SJCRH30 (cell line): ENCODE results near the gene SLC5A11. TPM values are rescaled to one million over a fixed set of nuclear protein-coding genes. Genes with fewer than 3 reads are reported as not detected.

Experiments
- DNase-seq, 2 experiments: peaks; one replicate each; pipeline ENCODE4 v3.0.0-alpha.2; 2015 to 2020
- H3K27ac ChIP-seq: fragments of 250-450 bp; sonication (Bioruptor Pico); 2 replicates; pipeline ENCODE4 v1.5.1; 2020; ENCODE audit warnings: mild to moderate bottlenecking, moderate library complexity
- H3K27me3 ChIP-seq: fragments of 250-450 bp; sonication (Bioruptor Pico); 2 replicates; pipeline ENCODE4 v1.5.1; 2020; ENCODE audit warnings: mild to moderate bottlenecking, moderate library complexity
- H3K36me3 ChIP-seq: fragments of 250-450 bp; sonication (Bioruptor Pico); 2 replicates; pipeline ENCODE4 v1.5.1; 2020; ENCODE audit warnings: mild to moderate bottlenecking, moderate library complexity
- H3K4me1 ChIP-seq: fragments of 250-450 bp; sonication (Bioruptor Pico); 2 replicates; pipeline ENCODE4 v1.5.1; 2020; ENCODE audit warnings: mild to moderate bottlenecking, moderate library complexity
- H3K4me3 ChIP-seq: fragments of 250-450 bp; sonication (Bioruptor Pico); 2 replicates; pipeline ENCODE4 v1.5.1; 2020; ENCODE audit warnings: mild to moderate bottlenecking, moderate library complexity
- H3K9me3 ChIP-seq: fragments of 250-450 bp; sonication (Bioruptor Pico); replicated peaks from 2 replicates; pipeline ENCODE4 v1.5.1; 2020; ENCODE audit warnings: mild to moderate bottlenecking, moderate library complexity
- total RNA-seq: library from RNA; depleted of rRNA; stranded (reverse); fragments of >200 nt; shearing (Covaris generic); gene quantifications from 2 replicates; pipeline ENCODE4 v1.2.3, GENCODE V29; 2014; rRNA removed

The SLC5A11 gene
- total RNA-seq, 1 experiment from 2014 or later, result 0.06 TPM

DNA sequence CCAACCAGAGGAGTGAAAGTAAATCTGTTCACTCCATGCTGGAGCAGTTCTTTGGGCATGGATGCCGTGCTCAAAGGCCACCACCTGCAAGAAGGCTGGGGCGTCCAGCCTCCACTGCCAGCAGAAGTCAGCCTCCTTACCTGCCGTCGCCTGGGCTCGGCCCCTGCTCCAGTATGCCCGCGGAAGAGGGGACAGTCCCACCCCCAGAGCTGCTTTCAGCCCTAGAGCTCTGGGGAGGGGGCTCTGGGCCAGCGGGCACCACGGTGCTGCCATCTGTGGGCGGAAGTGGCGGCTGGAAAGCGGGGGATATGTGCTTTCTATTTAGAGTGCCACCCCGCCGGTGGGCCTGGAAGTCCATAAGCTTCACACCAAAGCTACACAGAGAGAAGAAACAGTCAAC is 93.5 kb downstream of the SLC5A11 start:
- no peaks in the 10 kb centered on the region for H3K4me1 ChIP-seq
- no peaks in the 10 kb centered on the region for H3K27me3 ChIP-seq
- H3K36me3 ChIP-seq, result peaks cover 2% of the 10 kb centered on the region
- no peak overlapping the region for H3K4me3 ChIP-seq
- no peak overlapping the region for H3K27ac ChIP-seq
- no peak for DNase-seq
- H3K9me3 ChIP-seq, result no peaks in the 10 kb centered on the region

DNA sequence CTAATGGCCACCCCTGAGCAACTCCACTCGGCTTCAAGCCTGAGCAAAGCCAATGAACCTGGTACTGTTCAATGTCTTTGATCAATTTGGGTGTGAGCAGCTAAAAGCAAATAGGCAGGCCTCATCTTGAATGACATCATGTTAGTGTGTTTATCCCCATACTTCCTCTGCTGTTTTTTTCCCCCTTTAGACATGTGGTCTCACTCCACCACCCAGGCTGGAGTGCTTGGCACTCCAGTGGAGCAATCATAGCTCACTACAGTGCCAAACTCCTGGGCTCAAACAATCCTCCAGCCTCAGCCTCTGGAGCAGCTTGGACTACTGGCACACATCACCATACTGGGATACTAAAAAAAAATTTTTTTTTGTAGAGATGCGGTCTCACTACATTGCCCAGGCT is 94.0 kb downstream of the SLC5A11 start:
- no peaks in the 10 kb centered on the region for H3K27me3 ChIP-seq
- no peak overlapping the region for H3K4me3 ChIP-seq
- H3K36me3 ChIP-seq, result peaks cover 2% of the 10 kb centered on the region
- H3K27ac ChIP-seq, result no peak overlapping the region
- DNase-seq, result no peak
- no peaks in the 10 kb centered on the region for H3K9me3 ChIP-seq
- H3K4me1 ChIP-seq, result no peaks in the 10 kb centered on the region

DNA sequence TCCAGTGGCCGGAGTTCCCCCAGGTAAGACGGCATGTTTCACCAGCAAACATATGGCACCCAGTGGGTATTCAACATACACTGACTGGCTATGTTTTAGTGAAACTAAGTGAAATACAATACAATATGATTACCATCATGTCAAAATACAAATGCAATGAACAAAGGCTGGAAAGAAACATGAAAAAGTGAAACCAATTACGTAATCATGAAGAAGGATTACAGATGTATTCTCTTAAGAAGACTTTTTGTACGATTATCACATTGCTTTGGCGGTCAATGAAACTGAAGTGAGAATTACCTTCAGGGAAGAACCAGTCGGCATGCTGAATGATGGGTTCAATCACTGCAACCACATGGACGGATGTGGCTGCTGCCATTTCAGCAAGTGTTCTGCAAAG is 97.7 kb downstream of the SLC5A11 start:
- Histone ChIP-seq H3K9me3 (no peaks in the 10 kb centered on the region), H3K27ac (no peak overlapping the region), H3K27me3 (no peaks in the 10 kb centered on the region), H3K4me1 (no peaks in the 10 kb centered on the region), H3K36me3 (peaks cover 5% of the 10 kb centered on the region; the same call in 1 of the 2 replicates), H3K4me3 (no peak overlapping the region)
- DNase-seq, result no peak

DNA sequence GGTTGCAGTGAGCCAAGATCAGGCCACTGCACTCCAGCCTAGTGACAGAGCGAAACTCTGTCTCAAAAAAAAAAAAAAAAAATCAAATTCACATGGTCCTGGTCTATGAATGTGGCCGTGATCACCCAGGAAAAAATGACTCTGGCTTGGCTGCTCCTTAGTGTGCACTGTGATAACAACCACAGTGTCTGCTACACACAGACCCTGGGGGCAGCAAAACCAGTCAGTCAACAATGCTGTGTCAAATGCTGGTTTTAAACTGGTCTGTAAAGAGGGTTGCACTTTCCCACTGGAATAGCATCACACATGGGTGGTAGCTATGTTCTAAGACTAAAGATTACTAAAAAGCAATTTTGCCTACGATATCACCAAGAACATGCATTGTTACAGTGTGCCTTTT is 98.4 kb downstream of the SLC5A11 start:
- no peak overlapping the region for H3K4me3 ChIP-seq
- DNase-seq, result no peak
- H3K27ac ChIP-seq, result no peak overlapping the region
- no peaks in the 10 kb centered on the region for H3K4me1 ChIP-seq
- peaks cover 5% of the 10 kb centered on the region; the same call in 1 of the 2 replicates for H3K36me3 ChIP-seq
- H3K9me3 ChIP-seq, result no peaks in the 10 kb centered on the region
- H3K27me3 ChIP-seq, result no peaks in the 10 kb centered on the region

DNA sequence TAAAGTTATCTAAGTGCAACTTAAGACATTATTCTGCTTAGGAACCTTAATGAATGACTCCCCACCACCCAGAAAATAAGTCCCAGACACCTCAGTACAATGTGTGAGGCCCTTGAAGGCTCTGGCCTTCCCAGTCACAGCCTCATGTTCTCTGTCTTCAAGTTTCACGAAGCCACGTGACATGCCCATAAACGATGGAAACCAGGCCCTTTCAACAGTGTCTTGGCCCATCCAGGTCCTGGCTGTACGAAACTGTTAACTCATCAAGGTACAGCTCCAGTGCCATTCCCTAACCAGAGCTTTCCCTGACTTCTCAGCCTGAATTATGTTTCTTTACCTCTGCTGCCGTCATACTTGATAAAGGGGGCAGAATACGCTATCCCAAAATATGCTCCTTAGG is 100.4 kb downstream of the SLC5A11 start:
- H3K36me3 ChIP-seq, result peaks cover 5% of the 10 kb centered on the region; the same call in 1 of the 2 replicates
- no peaks in the 10 kb centered on the region for H3K27me3 ChIP-seq
- no peaks in the 10 kb centered on the region for H3K9me3 ChIP-seq
- H3K4me3 ChIP-seq, result no peak overlapping the region
- no peak for DNase-seq
- no peaks in the 10 kb centered on the region for H3K4me1 ChIP-seq
- no peak overlapping the region for H3K27ac ChIP-seq

DNA sequence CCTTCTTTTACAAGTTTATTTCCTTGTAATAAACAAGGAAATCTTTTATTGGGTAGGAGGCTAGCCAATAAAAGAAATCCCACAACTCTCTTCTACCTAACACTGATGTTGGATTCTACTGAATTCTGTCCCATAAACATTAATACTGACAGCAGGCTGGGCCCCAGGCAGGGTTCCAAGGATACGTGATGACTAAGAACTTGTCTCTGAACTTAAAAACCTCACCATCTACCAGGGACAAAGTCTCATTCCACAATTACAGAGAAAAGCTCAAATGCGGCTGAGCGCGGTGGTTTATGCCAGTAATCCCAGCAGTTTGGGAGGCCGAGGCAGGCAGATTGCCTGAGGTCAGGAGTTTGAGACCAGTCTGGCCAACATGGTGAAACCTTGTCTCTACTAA is 104.5 kb downstream of the SLC5A11 start:
- Histone ChIP-seq H3K4me1 (no peaks in the 10 kb centered on the region), H3K27me3 (no peaks in the 10 kb centered on the region), H3K9me3 (no peaks in the 10 kb centered on the region), H3K36me3 (peaks cover 20% of the 10 kb centered on the region), H3K27ac (no peak overlapping the region), H3K4me3 (no peak overlapping the region)
- DNase-seq, result no peak

DNA sequence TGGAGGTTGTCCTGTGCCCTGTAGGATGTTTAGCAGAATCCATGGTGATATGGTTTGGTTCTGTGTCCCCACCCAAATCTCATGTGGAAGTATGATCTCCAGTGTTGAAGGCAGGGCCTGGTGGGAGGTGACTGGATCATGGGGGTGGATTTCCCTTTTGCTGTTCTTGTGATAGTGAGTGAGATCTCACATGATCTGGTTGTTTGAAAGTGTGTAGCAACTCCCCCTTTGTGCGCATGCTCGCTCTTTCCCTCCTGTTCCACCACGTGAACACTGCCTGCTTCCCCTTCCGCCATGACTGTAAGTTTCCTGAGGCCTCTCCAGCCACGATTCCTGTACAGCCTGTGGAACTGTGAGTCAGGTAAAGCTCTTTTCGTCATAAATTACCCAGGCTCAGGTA is 107.5 kb downstream of the SLC5A11 start:
- Histone ChIP-seq H3K27me3 (no peaks in the 10 kb centered on the region), H3K4me3 (no peak overlapping the region), H3K27ac (no peak overlapping the region), H3K36me3 (peaks cover 14% of the 10 kb centered on the region), H3K9me3 (no peaks in the 10 kb centered on the region), H3K4me1 (no peaks in the 10 kb centered on the region)
- no peak for DNase-seq

DNA sequence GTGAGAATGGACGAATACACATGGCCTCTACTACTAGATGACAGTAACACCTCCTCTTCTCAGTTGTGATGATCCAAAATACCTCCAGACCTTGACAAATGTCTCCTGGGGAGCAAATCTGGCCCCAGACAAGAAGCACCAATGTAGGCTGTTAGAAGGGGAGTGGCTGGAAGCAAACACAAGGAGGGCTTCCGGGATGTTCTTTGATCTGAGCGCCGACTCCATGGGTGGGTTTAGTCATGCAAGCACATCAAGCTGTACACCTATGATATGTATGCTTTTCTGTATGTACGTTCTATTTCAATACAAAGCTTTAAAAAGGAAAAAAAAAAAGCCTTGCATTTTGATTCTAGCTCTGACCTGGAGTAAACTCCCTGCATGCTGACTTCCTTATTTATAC is 108.0 kb downstream of the SLC5A11 start:
- Histone ChIP-seq H3K4me1 (no peaks in the 10 kb centered on the region), H3K36me3 (peaks cover 14% of the 10 kb centered on the region), H3K9me3 (no peaks in the 10 kb centered on the region), H3K27me3 (no peaks in the 10 kb centered on the region), H3K4me3 (no peak overlapping the region), H3K27ac (no peak overlapping the region)
- DNase-seq, result no peak

DNA sequence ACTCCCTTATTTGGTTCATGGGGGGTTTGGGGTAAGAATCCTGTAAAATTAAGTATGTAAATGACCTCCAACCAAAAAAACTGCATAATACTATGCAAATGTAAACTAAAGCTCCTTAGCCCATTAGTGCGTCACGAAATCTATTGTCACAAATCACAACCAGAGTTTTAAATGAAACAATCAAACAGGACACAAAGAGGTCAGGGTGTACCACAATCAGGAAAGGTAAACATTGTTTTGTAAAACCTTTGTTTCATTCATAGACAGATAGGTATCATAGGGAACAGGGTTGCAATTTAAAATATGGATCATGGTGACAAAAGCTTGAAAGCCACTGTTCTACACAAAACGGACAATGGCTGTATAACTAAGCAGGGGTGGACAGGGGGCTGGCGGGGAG is 108.4 kb downstream of the SLC5A11 start:
- H3K36me3 ChIP-seq, result peaks cover 14% of the 10 kb centered on the region
- no peak overlapping the region for H3K27ac ChIP-seq
- H3K27me3 ChIP-seq, result no peaks in the 10 kb centered on the region
- no peak overlapping the region for H3K4me3 ChIP-seq
- H3K4me1 ChIP-seq, result no peaks in the 10 kb centered on the region
- no peaks in the 10 kb centered on the region for H3K9me3 ChIP-seq
- no peak for DNase-seq

DNA sequence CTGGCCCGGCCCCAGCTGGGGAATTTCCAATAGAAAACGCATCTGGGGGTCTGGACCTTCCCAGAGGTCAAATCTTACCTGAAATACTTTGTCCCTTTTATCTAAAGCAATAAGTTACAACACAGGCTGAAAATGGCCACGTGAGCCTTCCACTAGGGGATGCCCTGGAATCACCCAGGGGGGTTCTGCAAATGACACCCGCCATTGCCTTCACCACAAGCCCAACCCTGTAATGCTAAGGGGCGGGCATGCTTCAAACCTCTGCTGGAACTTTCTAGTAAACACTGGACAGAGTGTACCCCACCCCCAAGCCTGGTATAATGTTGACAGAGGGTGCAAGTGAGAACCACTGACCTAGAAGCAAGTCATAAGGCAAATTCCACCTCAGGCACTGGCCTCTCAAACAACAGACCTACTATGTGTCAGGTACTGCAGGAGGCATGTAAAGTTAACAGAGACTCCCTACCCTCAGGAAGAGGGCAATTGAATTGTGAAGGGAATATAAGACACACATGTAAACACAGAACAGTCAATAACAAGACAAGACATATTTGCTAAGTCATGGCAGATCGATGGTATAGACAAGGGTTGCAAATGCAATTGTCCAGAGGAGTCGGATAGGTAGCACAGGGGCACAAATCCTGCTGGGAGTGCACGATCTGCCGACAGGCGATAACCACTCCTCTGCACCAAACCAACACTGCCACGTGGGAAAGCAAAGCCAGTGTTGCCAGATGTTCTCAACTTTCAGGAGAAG is 110.4 kb downstream of the SLC5A11 start:
- no peak overlapping the region for H3K27ac ChIP-seq
- no peaks in the 10 kb centered on the region for H3K4me1 ChIP-seq
- H3K27me3 ChIP-seq, result no peaks in the 10 kb centered on the region
- no peaks in the 10 kb centered on the region for H3K9me3 ChIP-seq
- DNase-seq, result no peak
- no peak overlapping the region for H3K4me3 ChIP-seq
- peaks cover 23% of the 10 kb centered on the region for H3K36me3 ChIP-seq

DNA sequence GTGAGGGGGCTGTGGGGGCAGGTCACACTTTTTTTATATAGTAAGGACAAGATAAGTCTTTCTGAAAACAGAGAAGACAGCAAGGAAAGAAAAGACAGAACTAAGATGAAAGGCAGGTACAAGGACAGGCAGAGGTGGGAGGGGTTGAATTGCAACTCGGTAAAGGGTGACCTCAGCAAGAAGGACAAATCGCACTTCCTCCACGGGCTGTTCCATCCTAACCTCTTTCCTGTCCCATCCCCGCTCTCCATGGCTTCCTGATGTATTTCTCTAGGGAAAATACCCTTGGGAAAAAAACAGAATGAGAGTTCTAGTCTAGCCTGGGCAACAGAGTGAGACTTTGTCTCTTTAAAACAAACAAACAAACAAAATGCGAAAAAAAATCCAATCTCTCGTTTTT is 112.1 kb downstream of the SLC5A11 start:
- no peak for DNase-seq
- Histone ChIP-seq H3K4me3 (no peak overlapping the region), H3K4me1 (no peaks in the 10 kb centered on the region), H3K27ac (no peak overlapping the region), H3K36me3 (peaks cover 24% of the 10 kb centered on the region), H3K27me3 (no peaks in the 10 kb centered on the region), H3K9me3 (peaks cover 3% of the 10 kb centered on the region)

Other genes with a start within 250 kb of the SLC5A11 start
- 25.7 and 28.6 TPM in 2 replicates for gene TNRC6A, start 116.3 kb upstream of the SLC5A11 start, total RNA-seq
- gene ARHGAP17, start 169.4 kb downstream of the SLC5A11 start, total RNA-seq, result 24.6 and 25.0 TPM in 2 replicates